IPS-18a (cell line): Measurements from ENCODE around the gene RNASE11.
"Not testable (repeated sequence)": the region's sequence is repeated elsewhere in the genome, so short reads cannot be mapped to it uniquely, and the experiment has no call there.

Source experiments
- H3K27ac ChIP-seq: one replicate; pipeline ENCODE4 v1.5.1; 2013; ENCODE audit warnings: low read length
- H3K27me3 ChIP-seq: one replicate; pipeline ENCODE4 v1.6.1; 2013; ENCODE audit warnings: mild to moderate bottlenecking, low read length; ENCODE audit not compliant: control insufficient read depth, insufficient read depth
- H3K36me3 ChIP-seq: one replicate; pipeline ENCODE4 v1.6.1; 2013; ENCODE audit warnings: low read depth, low read length; ENCODE audit not compliant: control insufficient read depth
- H3K4me1 ChIP-seq: one replicate; pipeline ENCODE4 v1.6.1; 2013; ENCODE audit warnings: low read depth, low read length; ENCODE audit not compliant: control insufficient read depth
- H3K4me3 ChIP-seq: one replicate; pipeline ENCODE4 v1.5.1; 2013; ENCODE audit warnings: low read length
- H3K9ac ChIP-seq: one replicate; pipeline ENCODE4 v1.6.1; 2013; ENCODE audit warnings: mild to moderate bottlenecking, low read length, moderate library complexity
- H3K9me3 ChIP-seq: one replicate; pipeline ENCODE4 v1.6.1; 2013; ENCODE audit warnings: low read depth, low read length; ENCODE audit not compliant: control insufficient read depth

The RNASE11 gene

GRCh38 chr14:20569066-20569465, 18.7 kb downstream of the RNASE11 start:
- no peaks in the 10 kb centered on the region for H3K27me3 ChIP-seq
- H3K36me3 ChIP-seq: no peaks in the 10 kb centered on the region
- H3K4me3 ChIP-seq: no peak overlapping the region
- no peak overlapping the region for H3K27ac ChIP-seq
- no peak overlapping the region for H3K9ac ChIP-seq
- peaks cover 7% of the 10 kb centered on the region for H3K4me1 ChIP-seq
- H3K9me3 ChIP-seq: peaks cover 7% of the 10 kb centered on the region

- Histone ChIP-seq H3K4me1 (peaks cover 7% of the 10 kb centered on the region), H3K4me3 (no peak overlapping the region), H3K27ac (no peak overlapping the region), H3K36me3 (no peaks in the 10 kb centered on the region), H3K27me3 (no peaks in the 10 kb centered on the region), H3K9ac (no peak overlapping the region), H3K9me3 (peaks cover 7% of the 10 kb centered on the region)
Observed at GRCh38 chr14:20568393-20568792, 19.4 kb downstream of the RNASE11 start.

GRCh38 chr14:20567199-20567598, 20.6 kb downstream of the RNASE11 start:
- not testable (repeated sequence) for H3K27ac ChIP-seq, H3K36me3 ChIP-seq, H3K9ac ChIP-seq, H3K9me3 ChIP-seq, H3K27me3 ChIP-seq, H3K4me3 ChIP-seq, H3K4me1 ChIP-seq

- Histone ChIP-seq H3K9me3 (peaks cover 5% of the 10 kb centered on the region), H3K9ac (no peak overlapping the region), H3K36me3 (no peaks in the 10 kb centered on the region), H3K27me3 (no peaks in the 10 kb centered on the region), H3K27ac (no peak overlapping the region), H3K4me3 (no peak overlapping the region), H3K4me1 (peaks cover 14% of the 10 kb centered on the region)
Observed at GRCh38 chr14:20564501-20564997, 23.3 kb downstream of the RNASE11 start.

GRCh38 chr14:20563971-20564370, 23.8 kb downstream of the RNASE11 start:
- Histone ChIP-seq H3K9me3 (peaks cover 2% of the 10 kb centered on the region), H3K4me3 (no peak overlapping the region), H3K36me3 (no peaks in the 10 kb centered on the region), H3K27ac (no peak overlapping the region), H3K9ac (no peak overlapping the region), H3K4me1 (peaks cover 20% of the 10 kb centered on the region), H3K27me3 (no peaks in the 10 kb centered on the region)

GRCh38 chr14:20560961-20561360, 26.8 kb downstream of the RNASE11 start, which contains the start of gene RNASE9:
Gene RNASE9, minus strand, starts transcription at chr14:20561047.
- H3K27ac ChIP-seq: peak within 1 kb of the TSS; percentile 76
- H3K27me3 ChIP-seq: no peaks in the 10 kb centered on the region
- no peak within 1 kb of the TSS for H3K9ac ChIP-seq
- peak within 1 kb of the TSS; percentile 24 for H3K4me3 ChIP-seq
- H3K4me1 ChIP-seq: peaks cover 24% of the 10 kb centered on the region
- H3K9me3 ChIP-seq: no peaks in the 10 kb centered on the region
- H3K36me3 ChIP-seq: no peaks in the 10 kb centered on the region

GRCh38 chr14:20559461-20559904, 28.3 kb downstream of the RNASE11 start:
- Histone ChIP-seq H3K36me3 (no peaks in the 10 kb centered on the region), H3K4me3 (peak overlapping the region; percentile 24), H3K4me1 (peaks cover 18% of the 10 kb centered on the region), H3K9ac (no peak overlapping the region), H3K27me3 (no peaks in the 10 kb centered on the region), H3K27ac (peak overlapping the region; percentile 76), H3K9me3 (no peaks in the 10 kb centered on the region)

- Histone ChIP-seq H3K4me1 (peaks cover 16% of the 10 kb centered on the region), H3K27me3 (no peaks in the 10 kb centered on the region), H3K9me3 (no peaks in the 10 kb centered on the region), H3K9ac (no peak overlapping the region), H3K4me3 (no peak overlapping the region), H3K27ac (no peak overlapping the region), H3K36me3 (no peaks in the 10 kb centered on the region)
Observed at GRCh38 chr14:20557212-20557542, 30.6 kb downstream of the RNASE11 start.

GRCh38 chr14:20556500-20557211, 31.1 kb downstream of the RNASE11 start:
- H3K9ac ChIP-seq: no peak overlapping the region
- no peaks in the 10 kb centered on the region for H3K9me3 ChIP-seq
- no peaks in the 10 kb centered on the region for H3K36me3 ChIP-seq
- H3K4me1 ChIP-seq: peaks cover 16% of the 10 kb centered on the region
- H3K27me3 ChIP-seq: no peaks in the 10 kb centered on the region
- no peak overlapping the region for H3K27ac ChIP-seq
- no peak overlapping the region for H3K4me3 ChIP-seq

- Histone ChIP-seq H3K27ac (no peak overlapping the region), H3K27me3 (no peaks in the 10 kb centered on the region), H3K36me3 (no peaks in the 10 kb centered on the region), H3K9me3 (no peaks in the 10 kb centered on the region), H3K4me1 (peaks cover 15% of the 10 kb centered on the region), H3K9ac (no peak overlapping the region), H3K4me3 (no peak overlapping the region)
Observed at GRCh38 chr14:20555845-20556244, 32.0 kb downstream of the RNASE11 start.

- no peaks in the 10 kb centered on the region for H3K4me1 ChIP-seq
- H3K9ac ChIP-seq: no peak overlapping the region
- H3K4me3 ChIP-seq: no peak overlapping the region
- H3K27ac ChIP-seq: no peak overlapping the region
- H3K36me3 ChIP-seq: no peaks in the 10 kb centered on the region
- H3K27me3 ChIP-seq: no peaks in the 10 kb centered on the region
- no peaks in the 10 kb centered on the region for H3K9me3 ChIP-seq
Observed at GRCh38 chr14:20553024-20553423, 34.8 kb downstream of the RNASE11 start.

- Histone ChIP-seq H3K9me3 (no peaks in the 10 kb centered on the region), H3K36me3 (no peaks in the 10 kb centered on the region), H3K27ac (no peak overlapping the region), H3K4me3 (no peak overlapping the region), H3K4me1 (no peaks in the 10 kb centered on the region), H3K9ac (no peak overlapping the region), H3K27me3 (no peaks in the 10 kb centered on the region)
Observed at GRCh38 chr14:20551606-20552005, 36.2 kb downstream of the RNASE11 start.
